ENCODE results near the gene SNCB. TPM values are rescaled to one million over a fixed set of nuclear protein-coding genes. Genes with fewer than 3 reads are reported as not detected.
"Not testable (repeated sequence)": the region's sequence is repeated elsewhere in the genome, so short reads cannot be mapped to it uniquely, and the experiment has no call there.

The SNCB gene
- total RNA-seq, 1 donor from 2014 or later = not detected

GRCh38 chr5:176610435-176610773 lies 19.9 kb downstream of the SNCB start:
- intact Hi-C loops (cut with DNase I) = no loop called here
- no peak for DNase-seq (ENCODE audit: low spot score)
- no peak for ATAC-seq

GRCh38 chr5:176609724-176610434 lies 20.5 kb downstream of the SNCB start, which contains the start of gene GPRIN1:
Gene GPRIN1 (minus strand): TSS chr5:176610156. CDS start chr5:176599834, 10,322 bp downstream.
- DNase-seq (ENCODE audit: low spot score) = no peak
- intact Hi-C loops (cut with DNase I) = no loop called here
- ATAC-seq = peak; percentile 56

- no peak for DNase-seq (ENCODE audit: low spot score)
- no peak for ATAC-seq
- intact Hi-C loops (cut with DNase I) = no loop called here
Measured at GRCh38 chr5:176608937-176609723, 21.2 kb downstream of the SNCB start.

GRCh38 chr5:176608142-176608705 lies 22.1 kb downstream of the SNCB start:
- intact Hi-C loops (cut with DNase I) = no loop called here
- DNase-seq (ENCODE audit: low spot score) (no peak), ATAC-seq (no peak)

GRCh38 chr5:176606875-176607274 lies 23.5 kb downstream of the SNCB start:
- intact Hi-C loops (cut with DNase I) = no loop called here

GRCh38 chr5:176606032-176606431 lies 24.3 kb downstream of the SNCB start:
- DNase-seq (ENCODE audit: low spot score) = no peak
- no peak for ATAC-seq
- intact Hi-C loops (cut with DNase I) = no loop called here

More at GRCh38 chr5:176606875-176607274, 23.5 kb downstream of the SNCB start:
- no peak for DNase-seq (ENCODE audit: low spot score)
- ATAC-seq = no peak

GRCh38 chr5:176603091-176603490 lies 27.2 kb downstream of the SNCB start:
- ATAC-seq (no peak), DNase-seq (ENCODE audit: low spot score) (no peak)
- intact Hi-C loops (cut with DNase I) = no loop called here

GRCh38 chr5:176601901-176602482 lies 28.3 kb downstream of the SNCB start:
- ATAC-seq (no peak), DNase-seq (ENCODE audit: low spot score) (no peak)
- intact Hi-C loops (cut with DNase I) = no loop called here

- intact Hi-C loops (cut with DNase I); ATAC-seq; DNase-seq (ENCODE audit: low spot score): not testable (repeated sequence)
Measured at GRCh38 chr5:176599749-176600430, 30.4 kb downstream of the SNCB start.

GRCh38 chr5:176597417-176598389 lies 32.6 kb downstream of the SNCB start:
- intact Hi-C loops (cut with DNase I) = no loop called here
- DNase-seq (ENCODE audit: low spot score) (no peak), ATAC-seq (no peak)

- intact Hi-C loops (cut with DNase I) = no loop called here
- ATAC-seq (peak; percentile 44), DNase-seq (ENCODE audit: low spot score) (no peak)
Measured at GRCh38 chr5:176596689-176597416, 33.5 kb downstream of the SNCB start.

GRCh38 chr5:176596069-176596644 lies 34.2 kb downstream of the SNCB start:
- DNase-seq (ENCODE audit: low spot score) (no peak), ATAC-seq (no peak)
- intact Hi-C loops (cut with DNase I) = no loop called here

GRCh38 chr5:176595386-176595943 lies 34.9 kb downstream of the SNCB start:
- DNase-seq (ENCODE audit: low spot score) (no peak), ATAC-seq (no peak)
- intact Hi-C loops (cut with DNase I) = no loop called here

GRCh38 chr5:176594554-176594953 lies 35.8 kb downstream of the SNCB start:
- DNase-seq (ENCODE audit: low spot score) (no peak), ATAC-seq (no peak)
- intact Hi-C loops (cut with DNase I) = no loop called here

- intact Hi-C loops (cut with DNase I) = no loop called here
- ATAC-seq (no peak), DNase-seq (ENCODE audit: low spot score) (no peak)
Measured at GRCh38 chr5:176593273-176593869, 37.0 kb downstream of the SNCB start.

GRCh38 chr5:176592573-176592972 lies 37.8 kb downstream of the SNCB start:
- intact Hi-C loops (cut with DNase I) = no loop called here
- no peak for ATAC-seq
- DNase-seq (ENCODE audit: low spot score) = no peak

Measured in sciatic nerve (tissue), 2 donors.